GM20000 (cell line): Measurements from ENCODE around the gene GNAL.
A peak's percentile ranks its signal among the peaks of the same experiment; 100 is the strongest.

Experiments used
- DNase-seq: peaks from one replicate; pipeline ENCODE4 v3.0.0; 2012; ENCODE audit warnings: low spot score
- TF ChIP-seq, protein P1 (sequence below): IDR thresholded peaks from 2 replicates; pipeline ENCODE4 v1.5.1; 2012; ENCODE audit warnings: mild to moderate bottlenecking, control low read depth; ENCODE audit errors: extremely low read depth, missing control alignments

Gene GNAL

DNA sequence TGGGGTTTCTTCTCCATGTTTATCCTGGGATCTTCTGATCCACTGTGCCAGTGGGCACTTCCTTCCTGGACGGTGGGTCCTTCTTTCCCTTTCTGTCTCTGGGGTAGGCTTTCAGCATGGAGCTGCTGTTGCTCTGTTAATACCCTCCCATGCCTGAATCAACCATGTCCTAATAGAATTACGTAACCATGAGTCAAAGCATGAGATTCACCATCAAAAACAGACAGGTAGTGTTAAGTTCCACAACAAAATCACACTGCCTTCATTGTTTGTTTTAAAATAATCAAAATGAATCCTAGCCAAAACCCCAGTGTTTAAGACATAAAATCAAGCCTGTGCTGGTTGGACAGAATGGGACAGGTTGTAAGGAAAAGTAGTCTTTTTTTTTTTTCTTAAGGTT is 37.5 kb downstream of the GNAL start:
- no peak for DNase-seq
- TF ChIP-seq, protein P1, sequence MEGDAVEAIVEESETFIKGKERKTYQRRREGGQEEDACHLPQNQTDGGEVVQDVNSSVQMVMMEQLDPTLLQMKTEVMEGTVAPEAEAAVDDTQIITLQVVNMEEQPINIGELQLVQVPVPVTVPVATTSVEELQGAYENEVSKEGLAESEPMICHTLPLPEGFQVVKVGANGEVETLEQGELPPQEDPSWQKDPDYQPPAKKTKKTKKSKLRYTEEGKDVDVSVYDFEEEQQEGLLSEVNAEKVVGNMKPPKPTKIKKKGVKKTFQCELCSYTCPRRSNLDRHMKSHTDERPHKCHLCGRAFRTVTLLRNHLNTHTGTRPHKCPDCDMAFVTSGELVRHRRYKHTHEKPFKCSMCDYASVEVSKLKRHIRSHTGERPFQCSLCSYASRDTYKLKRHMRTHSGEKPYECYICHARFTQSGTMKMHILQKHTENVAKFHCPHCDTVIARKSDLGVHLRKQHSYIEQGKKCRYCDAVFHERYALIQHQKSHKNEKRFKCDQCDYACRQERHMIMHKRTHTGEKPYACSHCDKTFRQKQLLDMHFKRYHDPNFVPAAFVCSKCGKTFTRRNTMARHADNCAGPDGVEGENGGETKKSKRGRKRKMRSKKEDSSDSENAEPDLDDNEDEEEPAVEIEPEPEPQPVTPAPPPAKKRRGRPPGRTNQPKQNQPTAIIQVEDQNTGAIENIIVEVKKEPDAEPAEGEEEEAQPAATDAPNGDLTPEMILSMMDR, result no peak

DNA sequence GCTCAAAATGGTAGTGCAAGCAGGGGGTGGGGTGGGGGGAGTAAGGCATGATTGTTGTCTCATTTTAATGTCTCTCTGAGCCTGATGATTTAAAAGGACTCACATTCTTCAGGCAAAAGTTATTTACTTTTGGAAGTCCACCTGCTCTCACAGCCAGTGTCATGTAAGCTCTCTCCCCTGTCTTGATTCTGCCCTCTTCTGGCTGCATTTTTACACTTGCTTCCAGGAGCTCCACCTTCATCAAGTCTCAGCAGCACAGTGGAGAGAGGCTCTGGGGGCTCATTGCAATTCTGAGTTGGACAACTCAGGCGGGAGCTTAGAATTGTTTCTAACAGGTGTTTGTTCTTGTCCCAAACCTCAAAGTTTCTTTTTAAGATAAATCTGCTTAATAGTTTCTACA is 39.2 kb downstream of the GNAL start:
- TF ChIP-seq, protein P1, result no peak
- DNase-seq, result no peak

DNA sequence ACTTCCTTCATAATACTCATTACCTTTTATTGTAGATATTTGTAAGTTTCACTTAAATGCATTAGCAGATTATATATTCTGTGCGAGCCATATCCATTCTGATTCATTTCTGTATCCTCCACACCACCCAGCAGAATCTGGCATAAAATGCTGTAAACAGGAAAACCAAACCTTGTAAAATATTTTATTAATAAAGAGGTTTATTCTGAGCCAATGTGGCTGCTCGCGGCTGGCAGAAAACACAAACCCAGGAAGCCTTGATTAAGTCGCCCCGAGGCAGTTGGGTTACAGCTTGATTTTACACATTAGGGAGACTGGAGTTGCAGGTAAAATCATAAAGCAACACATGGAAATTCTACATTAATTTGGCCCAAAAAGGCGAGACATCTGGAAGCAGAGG is 40.5 kb downstream of the GNAL start:
- no peak for DNase-seq
- TF ChIP-seq, protein P1, result no peak

DNA sequence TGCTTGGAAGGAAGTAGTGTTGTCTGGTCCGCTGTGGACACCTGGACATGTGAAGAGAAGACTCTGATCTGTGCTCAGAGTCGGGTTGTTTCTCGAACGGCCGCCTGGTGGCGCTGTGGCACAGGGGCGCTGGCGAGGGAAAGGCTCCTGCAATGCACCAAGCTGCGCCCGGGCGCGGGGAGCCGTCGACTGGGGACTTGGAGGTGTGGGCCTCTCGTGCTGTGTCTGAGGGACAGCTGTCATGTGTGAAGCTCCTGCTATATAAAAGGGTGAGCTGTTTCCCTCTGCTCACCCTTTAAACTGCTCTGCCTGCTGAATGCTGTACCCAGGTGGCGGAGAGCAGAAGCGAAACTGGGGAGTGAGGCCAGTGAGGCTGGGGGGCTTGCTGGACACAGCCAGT is 44.0 kb downstream of the GNAL start:
- TF ChIP-seq, protein P1, result peak; percentile 90
- DNase-seq, result peak; percentile 84

DNA sequence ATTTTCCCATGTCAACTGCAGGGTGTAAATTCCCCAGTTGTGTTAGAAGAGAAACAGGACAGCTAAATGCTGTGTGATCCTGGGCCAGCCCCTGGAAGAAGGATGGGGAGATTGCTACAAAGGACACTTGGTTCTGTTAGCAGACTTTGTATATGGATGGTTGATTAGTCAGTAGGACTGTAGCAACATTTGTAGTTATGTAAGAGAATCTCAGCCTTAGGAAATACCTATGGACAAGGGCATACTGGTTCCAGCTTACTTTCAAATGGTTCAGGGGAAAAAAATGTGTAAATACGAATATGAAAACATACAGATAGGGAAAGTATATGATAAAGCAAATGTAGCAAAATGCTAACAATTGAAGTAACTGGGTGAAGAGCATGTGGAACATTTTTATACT is 47.6 kb downstream of the GNAL start:
- TF ChIP-seq, protein P1, result no peak
- no peak for DNase-seq

DNA sequence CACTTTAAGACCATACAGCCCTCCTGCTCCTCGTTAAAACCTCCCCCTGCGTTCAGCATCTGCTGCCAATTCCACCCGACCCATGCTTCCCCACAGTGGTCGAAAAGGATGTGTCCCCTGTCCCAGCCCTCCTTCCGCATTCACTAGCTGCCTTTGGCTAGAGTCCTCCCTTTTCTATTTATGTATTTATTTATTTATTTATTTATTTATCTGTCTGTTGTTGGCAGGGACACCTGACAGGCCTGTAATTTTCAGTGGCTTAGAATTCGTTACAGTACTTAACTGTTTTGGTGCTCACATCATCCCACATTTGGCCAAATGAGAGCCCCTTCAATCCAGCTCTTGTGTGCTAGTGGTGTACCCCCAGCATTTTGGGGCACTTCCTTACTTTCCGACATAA is 50.8 kb downstream of the GNAL start:
- TF ChIP-seq, protein P1, result no peak
- no peak for DNase-seq

DNA sequence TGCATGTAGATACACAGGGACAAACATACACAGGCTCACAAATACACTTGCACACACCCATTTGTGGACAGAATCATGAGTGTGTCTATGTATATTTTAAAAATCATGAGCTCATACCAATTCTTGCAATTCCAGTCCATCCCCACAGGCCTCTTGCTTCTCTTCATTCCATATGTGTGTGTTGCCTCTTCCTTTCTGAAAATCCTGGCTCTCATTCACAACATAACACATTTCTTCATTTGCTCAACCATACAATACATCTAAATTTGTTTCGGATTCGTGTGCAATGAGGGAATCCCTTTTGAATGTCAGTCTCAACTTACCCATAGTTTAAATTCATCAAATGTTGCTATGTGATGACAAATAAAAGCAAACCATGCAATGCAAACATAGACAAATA is 51.4 kb downstream of the GNAL start:
- TF ChIP-seq, protein P1, result no peak
- no peak for DNase-seq
